ENCODE data around the gene HOXB1.

DNA sequence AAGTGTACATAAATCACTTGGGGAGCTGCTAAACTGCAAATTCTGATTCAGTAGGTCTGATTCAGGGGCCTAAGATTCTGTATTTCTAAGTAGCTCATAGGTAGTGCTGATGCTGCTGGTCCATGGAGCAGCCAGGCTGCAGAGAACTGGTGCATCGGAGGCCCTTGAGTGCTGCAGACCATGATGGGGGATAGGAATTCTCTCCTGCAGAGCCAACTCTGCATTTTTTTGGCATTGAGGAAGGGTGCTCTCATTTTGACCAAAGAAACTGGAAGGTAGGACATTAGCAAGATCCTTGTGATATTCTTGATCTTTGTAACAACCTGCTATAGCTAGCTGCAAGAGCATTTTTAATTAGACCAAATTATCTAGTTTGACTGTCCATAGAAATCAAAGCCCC is 9.4 kb upstream of the HOXB1 start:
- no peak for TF ChIP-seq CTCF (IDR thresholded peaks at IDR 0.05)
- no peak for TF ChIP-seq POLR2A (IDR thresholded peaks at IDR 0.05)
